ENCODE measurements around the gene AGXT.

The AGXT gene

DNA sequence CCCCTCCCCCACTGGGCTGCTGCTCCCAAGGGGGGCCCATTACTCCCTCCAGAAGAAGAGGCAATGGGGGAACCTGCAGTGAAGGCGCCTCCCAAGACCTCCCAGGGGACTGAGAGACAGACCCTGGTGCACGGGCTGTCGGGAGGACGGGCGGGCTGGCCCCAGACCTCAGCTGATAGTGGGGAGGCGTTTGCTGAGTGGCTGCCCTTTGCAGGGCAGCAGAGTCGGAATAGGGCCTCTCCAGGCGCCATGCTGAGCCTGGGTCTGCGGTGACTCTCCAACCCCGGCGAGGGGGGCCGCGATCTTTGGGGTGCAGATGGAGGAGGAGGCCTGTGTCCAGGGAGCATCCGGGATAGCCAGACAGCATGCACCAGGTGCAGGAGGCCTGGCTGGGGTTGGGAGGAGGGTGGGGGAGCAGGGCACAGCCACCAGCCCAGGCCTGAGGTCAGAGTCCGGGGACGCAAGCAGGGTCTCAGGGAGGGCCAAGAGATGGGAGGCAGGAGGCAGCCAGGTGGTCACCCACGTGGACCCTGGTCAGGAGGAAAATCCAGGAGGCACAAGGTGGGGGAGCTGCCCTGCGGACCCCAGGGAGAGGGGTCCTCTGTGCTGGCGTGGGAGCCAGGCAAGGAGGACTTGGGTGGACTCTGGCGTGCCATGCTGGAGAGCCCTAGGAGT is 48.5 kb downstream of the AGXT start:
- no peak for DNase-seq

DNA sequence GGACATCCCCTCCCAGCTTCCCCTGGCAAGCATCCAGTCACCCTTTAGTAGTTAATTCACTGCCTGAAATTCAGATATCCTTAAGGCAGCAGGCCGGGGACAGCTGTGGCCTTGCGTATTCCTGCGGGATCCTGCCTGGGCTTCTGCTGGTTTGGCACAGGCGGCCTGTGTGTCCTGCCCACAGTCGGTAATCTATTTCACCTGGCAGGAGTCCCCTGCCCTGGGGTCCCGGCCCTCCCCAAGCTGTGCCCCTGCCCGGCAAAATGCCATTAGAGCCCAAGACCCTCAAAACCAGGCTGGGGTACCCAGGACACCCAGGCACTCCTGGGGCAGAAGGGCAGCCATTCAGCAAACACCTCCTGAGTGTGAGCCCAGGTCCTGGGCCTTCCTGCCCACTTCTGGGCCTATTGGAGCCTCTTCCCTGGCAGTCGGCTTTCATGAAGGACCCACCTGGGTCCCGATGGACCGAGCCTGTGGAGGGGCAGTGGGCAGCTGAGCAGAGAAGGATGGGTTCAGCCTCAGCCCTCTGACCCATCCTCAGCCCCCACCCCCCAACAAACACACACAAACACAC is 49.1 kb downstream of the AGXT start:
- no peak for DNase-seq

- no peak for DNase-seq
These were observed 49.9 kb downstream of the AGXT start for GRCh38 chr2:240918258-240919091.

DNA sequence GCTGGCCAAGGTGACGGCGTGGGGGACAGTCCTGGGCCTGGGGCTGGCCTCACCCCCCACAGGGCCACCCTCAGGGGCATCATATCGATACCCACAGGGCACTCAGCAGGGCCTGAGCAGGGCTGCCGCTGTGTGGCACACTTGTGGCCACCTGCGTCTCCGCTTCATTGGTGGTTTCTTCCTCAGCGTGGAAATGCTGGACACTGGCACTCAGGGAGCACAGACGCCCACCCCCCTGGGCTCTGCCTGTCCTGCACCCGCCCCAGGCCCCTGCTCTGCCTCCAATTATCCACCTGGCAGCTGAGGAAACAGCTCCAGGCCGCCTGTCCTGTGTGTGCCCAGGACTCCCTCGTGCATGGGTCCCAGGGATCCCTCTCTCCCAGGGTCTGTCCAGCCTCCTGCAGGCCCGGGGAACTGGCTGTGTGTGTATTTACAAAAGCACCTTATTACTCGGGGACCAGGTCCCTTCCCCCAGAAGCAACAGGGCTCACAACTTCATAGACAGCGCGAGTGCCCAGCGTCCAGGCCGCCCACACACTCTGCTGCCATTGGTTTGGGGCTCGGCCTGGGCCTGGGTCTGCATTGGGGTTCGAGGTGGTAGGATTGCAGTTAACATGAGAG is 50.6 kb downstream of the AGXT start:
- DNase-seq, result no peak

GRCh38 chr2:240919786-240920782 is 51.5 kb downstream of the AGXT start:
- DNase-seq, result no peak

DNA sequence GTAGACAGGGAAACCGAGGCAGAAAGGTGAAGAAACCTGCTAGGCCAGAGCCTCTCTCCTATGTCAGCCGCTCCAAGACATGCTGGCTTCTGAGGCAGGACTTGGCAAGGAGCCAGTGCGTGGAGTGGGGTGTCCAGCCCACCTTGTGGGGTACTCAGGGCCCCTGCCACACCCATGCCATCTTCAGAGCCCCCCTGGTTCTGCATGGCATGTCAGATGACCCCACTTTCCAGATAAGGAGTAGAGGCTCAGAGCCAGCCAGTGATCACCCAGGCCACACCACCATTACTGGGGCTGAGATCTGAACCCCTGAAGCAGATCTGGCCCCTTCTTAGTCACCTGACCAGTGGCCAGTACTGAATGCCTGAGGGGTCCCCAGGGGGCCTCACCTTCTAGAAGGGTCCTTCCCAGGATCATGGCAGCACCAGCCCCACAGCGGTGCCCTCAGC is 52.2 kb downstream of the AGXT start:
- DNase-seq, result no peak

- no peak for DNase-seq
These were observed 52.8 kb downstream of the AGXT start for GRCh38 chr2:240921311-240921994.

DNA sequence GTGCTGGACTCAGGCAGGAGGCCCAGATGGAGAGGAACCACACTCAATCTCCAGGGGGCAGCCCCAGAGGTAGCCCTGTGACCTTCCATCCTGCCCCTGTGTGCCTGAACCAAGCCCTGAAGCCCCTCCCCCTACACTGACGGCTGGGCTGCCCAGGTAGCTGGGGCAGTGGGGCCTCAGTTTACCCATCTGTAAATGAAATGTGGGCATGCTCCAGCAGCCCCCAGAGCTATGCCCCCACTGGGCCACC is 53.3 kb downstream of the AGXT start:
- no peak for DNase-seq

GRCh38 chr2:240922245-240922981 is 53.8 kb downstream of the AGXT start:
- DNase-seq, result no peak

DNA sequence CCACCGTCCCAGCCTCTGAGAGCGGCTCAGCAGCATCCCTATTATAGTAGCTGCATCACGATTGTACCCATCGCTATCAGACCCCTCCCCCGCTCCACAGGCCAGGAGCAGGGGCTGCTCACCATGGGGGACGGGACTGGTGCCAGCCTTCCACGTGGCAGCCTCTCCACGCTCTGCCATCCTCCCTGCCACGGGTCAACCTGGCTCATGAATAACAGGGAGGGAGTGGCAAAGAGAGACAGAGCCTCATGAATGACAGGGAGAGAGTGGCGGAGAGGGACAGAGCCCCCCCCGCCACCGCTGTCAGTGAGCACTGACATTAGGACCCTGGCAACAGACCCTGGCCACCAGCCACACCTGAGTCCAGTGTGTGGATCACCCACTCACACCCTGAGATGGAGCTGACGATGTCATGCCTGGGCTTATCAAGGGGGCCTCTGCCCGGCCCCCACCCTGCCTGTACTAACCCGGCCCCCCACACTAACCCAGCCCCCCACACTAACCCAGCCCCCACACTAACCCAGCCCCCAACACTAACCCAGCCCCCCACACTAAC is 54.4 kb downstream of the AGXT start:
- no peak for DNase-seq

- no peak for DNase-seq
These were observed 56.6 kb downstream of the AGXT start for GRCh38 chr2:240925191-240925567.

- DNase-seq, result no peak
These were observed 57.2 kb downstream of the AGXT start for GRCh38 chr2:240925568-240926515.

GRCh38 chr2:240926516-240927389 is 58.1 kb downstream of the AGXT start:
- no peak for DNase-seq

DNA sequence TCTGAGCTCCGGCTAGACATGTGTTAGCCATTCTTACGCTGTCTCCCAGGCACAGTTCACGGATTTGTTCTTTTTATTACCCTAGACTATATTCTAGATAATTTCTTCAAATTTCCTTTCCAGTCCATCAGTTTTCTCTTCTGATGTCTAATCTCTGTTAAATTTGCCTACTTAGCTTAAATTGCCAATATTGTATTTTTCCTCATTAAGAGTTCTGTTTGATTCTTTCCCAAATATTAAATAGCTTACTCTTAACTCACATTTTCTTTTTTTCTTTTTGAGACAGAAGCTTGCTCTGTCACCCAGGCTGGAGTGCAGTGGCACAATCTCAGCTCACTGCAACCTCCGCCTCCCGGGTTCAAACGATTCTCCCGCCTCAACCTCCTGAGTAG is 58.8 kb downstream of the AGXT start:
- no peak for DNase-seq

DNA sequence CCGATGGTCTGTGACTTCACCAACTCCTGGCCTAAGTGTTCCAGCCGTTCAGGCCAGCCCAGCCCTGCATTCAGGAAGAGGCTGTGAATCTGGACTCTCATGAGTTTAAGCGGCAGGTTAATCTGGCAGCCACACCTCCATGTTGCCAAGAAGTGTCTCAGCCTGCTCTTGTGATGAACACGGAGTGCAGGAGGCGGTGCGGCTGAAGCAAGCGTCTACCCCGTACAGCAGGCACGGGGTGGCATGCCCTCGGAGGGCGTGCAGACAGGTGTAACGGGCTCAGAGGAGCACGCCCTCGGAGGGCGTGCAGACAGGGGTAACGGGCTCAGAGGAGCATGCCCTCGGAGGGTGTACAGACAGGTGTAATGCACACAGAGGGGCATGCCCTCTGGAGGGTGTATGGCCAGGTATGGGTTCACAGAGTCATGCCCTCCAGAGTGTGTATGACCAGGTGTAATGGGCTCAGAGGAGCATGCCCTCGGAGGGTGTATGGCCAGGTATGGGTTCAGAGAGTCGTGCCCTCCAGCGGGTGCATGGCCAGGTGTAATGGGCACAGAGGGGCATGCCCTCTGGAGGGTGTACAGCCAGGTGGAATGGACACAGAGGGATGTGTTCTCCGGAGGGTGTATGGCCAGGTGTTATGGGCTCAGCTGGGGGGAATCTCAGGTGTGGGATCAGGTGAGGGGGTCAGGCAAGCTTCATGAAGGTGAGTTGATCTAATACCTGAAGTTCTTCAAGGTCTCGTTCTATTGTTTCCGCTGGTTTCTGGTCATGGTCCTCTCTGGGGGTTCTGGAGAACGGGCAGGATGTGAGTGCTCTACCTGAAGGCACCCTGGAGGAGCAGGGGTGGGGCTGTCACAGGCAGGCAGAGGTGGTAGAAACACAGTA is 60.1 kb downstream of the AGXT start:
- DNase-seq, result no peak

DNA sequence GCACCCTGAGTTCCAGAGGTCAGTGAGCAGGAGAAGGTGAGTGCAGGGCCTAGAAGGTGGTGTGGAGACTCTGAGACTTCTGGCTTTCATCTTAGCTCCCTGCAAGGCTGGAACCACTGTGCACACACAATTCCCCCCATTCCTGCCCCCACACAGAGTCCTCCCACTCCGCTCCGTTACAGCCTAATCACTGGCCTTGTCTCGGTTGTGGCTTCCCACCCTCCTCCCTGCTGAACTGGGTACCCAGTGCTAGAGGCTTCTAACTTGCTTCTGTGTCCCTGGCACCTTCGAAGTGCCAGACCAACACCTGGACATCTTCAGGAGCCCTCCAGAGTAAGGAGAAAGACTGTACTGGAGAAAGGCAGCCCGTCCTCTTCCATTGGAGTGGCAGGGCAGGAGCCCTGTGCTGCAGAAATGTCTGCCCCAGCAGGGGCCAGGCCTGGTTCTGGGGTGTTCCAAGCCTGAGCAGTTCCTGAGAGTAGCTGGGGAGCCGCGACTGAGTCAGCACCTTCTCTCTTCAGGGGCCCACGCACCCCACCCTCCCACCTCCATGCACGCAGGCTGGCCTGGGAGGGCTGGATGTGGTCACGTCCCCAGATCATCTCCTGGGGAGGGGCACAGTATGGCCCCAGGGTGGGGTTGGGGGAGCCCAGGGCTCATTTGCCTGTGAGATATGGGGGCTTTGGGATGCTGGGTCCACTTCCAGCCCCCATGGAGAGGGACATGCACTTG is 60.9 kb downstream of the AGXT start:
- no peak for DNase-seq
